ENCODE results near the gene ZFPM1. TPM values are rescaled to one million over a fixed set of nuclear protein-coding genes. Genes with fewer than 3 reads are reported as not detected.

ZFPM1 gene
- total and polyA plus RNA-seq, 12 donors, result 0.37 to 23.8 (median 3.5) TPM

DNA sequence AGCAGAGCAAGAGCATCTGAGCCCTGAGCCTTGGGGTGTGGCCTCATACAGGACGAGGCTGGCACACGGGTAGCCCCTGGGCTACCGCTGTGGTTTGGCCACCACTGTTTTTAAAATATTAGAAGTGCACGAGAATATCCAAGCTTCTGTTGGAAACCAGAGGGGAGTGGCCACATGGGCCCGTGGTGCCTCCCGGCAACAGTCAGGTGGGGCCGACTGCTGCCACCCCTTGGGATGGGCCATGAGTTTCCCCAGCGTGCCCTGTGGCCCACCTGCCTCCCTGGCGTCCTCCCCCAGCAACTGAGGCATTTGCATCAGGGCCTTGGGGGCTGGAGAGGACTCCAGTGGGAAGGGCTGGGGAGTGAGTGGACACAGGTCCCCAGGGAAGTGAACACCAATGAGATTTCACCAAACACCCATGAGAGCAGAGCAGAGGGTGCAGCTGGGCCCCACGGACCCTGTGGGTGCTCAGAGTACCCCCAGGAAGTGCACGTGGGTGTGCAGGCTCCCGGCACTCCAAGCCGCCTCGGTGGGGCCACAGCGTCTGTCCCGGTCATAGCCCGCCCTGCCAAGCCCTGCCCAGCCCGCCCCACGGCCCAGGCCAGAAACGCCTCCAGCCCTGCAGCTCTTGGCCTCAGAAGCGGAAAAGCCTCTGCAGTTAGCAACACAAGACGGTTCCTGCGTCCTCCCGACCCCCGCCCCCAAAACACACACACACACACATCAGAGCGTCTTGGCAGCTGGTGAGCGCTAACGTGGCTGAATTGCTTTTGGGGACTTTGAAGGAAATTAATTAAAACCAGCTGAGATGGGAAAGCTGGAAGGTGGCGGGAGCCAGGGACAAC, 47.6 kb upstream of the ZFPM1 start:
- intact Hi-C loops (cut with DNase I), result no loop called here
- Histone ChIP-seq H3K27me3 (no peaks in the 10 kb centered on the region), H3K27ac (no peak overlapping the region), H3K4me3 (no peak overlapping the region), H3K4me1 (replicated peaks in 1 of 2) (no peaks in the 10 kb centered on the region), H3K36me3 (replicated peaks in 1 of 2) (no peaks in the 10 kb centered on the region), H3K9me3 (replicated peaks in 1 of 3) (no peaks in the 10 kb centered on the region)
- TF ChIP-seq, protein P1, sequence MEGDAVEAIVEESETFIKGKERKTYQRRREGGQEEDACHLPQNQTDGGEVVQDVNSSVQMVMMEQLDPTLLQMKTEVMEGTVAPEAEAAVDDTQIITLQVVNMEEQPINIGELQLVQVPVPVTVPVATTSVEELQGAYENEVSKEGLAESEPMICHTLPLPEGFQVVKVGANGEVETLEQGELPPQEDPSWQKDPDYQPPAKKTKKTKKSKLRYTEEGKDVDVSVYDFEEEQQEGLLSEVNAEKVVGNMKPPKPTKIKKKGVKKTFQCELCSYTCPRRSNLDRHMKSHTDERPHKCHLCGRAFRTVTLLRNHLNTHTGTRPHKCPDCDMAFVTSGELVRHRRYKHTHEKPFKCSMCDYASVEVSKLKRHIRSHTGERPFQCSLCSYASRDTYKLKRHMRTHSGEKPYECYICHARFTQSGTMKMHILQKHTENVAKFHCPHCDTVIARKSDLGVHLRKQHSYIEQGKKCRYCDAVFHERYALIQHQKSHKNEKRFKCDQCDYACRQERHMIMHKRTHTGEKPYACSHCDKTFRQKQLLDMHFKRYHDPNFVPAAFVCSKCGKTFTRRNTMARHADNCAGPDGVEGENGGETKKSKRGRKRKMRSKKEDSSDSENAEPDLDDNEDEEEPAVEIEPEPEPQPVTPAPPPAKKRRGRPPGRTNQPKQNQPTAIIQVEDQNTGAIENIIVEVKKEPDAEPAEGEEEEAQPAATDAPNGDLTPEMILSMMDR (IDR thresholded peaks at IDR 0.05), result no peak
- no peak for TF ChIP-seq POLR2A (IDR thresholded peaks at IDR 0.05)
- WGBS, 4 donors, result 71 to 79% (median 75%) methylated on average over 13 to 29 of the region's 29 CpGs
- DNase-seq, result no peak

DNA sequence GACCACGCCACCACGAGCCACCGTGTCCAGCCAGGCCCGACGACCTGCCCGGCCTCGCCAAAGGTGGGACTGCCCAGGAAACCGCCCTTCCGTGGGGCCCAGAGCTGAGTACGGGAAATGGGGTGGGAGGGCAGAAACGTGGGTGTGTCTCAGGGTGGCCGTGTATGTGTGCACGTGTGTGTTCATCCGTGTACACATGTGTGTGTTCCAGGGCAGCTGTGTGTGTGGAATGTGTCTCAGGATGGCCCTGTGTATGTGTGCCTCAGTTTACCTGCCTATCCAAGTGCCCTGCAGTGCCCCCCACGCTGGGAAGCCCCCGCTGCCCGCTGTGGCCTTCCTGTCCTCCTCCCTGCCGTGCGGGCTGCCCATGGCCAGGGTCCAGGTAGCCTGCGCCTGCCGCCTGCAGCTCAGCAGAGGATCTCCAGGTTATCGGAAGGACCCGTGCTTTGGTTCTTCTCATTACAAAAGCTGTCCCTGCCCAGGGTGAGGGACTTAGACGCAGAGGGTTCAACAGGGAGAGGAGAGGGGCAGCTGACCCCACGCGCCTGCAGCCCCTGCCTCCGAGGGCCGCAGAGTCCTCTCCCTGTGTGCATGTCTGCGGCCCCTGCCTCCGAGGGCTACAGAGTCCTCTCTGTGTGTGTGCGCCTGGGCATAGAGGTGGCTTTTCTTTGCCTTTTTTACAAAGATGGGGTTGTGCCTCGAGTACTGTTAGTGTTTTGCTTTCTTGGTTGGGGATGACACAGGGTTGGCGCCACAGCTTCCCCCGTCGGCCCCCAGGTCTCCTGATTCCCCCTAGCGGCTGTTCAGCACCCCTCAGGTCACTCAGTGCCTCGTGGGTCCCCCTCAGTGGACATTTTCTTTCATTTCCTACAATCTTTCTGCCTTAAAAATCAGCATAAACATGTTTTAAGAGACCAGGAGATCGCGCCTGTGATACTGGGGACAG, 46.7 kb upstream of the ZFPM1 start:
- Histone ChIP-seq H3K36me3 (replicated peaks in 1 of 2) (no peaks in the 10 kb centered on the region), H3K9me3 (replicated peaks in 1 of 3) (no peaks in the 10 kb centered on the region), H3K27me3 (no peaks in the 10 kb centered on the region), H3K4me1 (replicated peaks in 1 of 2) (no peaks in the 10 kb centered on the region), H3K27ac (no peak overlapping the region), H3K4me3 (no peak overlapping the region)
- intact Hi-C loops (cut with DNase I), result no loop called here
- no peak for DNase-seq
- WGBS, 4 donors, result 67 to 78% (median 77%) methylated on average over 32 to 39 of the region's 39 CpGs
- no peak for TF ChIP-seq POLR2A (IDR thresholded peaks at IDR 0.05)

DNA sequence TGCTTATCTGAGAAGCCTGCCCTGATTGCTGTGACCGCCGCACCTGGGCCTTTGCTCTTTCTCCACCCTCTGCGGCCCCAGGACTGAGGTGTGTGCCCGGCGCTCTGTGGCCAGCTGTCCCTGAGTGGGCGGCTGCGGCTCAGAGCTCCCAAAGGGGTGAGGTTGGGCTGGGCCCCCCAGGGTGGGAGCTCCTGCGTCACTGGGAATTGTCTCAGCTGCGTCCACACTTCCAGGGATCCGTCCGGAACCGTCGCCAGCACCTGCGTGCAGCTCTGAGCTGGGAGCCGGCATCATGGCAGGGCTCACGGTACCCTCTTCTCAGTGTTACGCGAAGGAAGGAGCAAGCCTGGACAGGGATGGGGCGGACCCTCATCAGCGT, 46.0 kb upstream of the ZFPM1 start:
- TF ChIP-seq, protein P1 (IDR thresholded peaks at IDR 0.05), result no peak
- TF ChIP-seq POLR2A (IDR thresholded peaks at IDR 0.05), result no peak
- DNase-seq, result no peak
- H3K27ac ChIP-seq, result no peak overlapping the region
- H3K27me3 ChIP-seq, result no peaks in the 10 kb centered on the region
- no peaks in the 10 kb centered on the region for H3K4me1 ChIP-seq (replicated peaks in 1 of 2)
- H3K9me3 ChIP-seq (replicated peaks in 1 of 3), result no peaks in the 10 kb centered on the region
- intact Hi-C loops (cut with DNase I), result no loop called here
- 95 to 97% (median 97%) methylated on average over 9 to 20 of the region's 20 CpGs for WGBS, 4 donors
- no peaks in the 10 kb centered on the region for H3K36me3 ChIP-seq (replicated peaks in 1 of 2)
- no peak overlapping the region for H3K4me3 ChIP-seq

DNA sequence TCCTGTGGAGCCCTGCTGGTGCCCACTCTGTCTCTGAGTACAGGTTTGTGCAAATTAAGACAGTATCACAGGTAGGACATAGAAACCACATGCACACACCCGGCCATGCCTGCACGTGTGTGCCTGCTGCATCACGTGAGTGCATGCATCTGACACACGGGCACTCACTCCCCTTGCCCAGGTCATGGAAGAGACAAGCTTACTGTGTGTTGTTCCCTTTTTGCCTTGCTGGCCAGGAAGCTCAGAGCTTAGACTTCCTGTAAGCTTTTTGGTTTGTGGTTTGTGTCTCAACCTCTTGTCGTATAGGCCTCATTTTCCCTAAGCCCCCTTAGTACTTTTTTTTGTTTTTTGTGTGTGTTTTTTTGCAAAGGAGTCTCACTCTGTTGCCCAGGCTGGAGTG, 45.3 kb upstream of the ZFPM1 start:
- DNase-seq, result no peak
- WGBS, 4 donors, result 63 to 83% (median 78%) methylated on average over 5 of the region's 5 CpGs
- H3K36me3 ChIP-seq (replicated peaks in 1 of 2), result no peaks in the 10 kb centered on the region
- H3K27ac ChIP-seq, result no peak overlapping the region
- H3K27me3 ChIP-seq, result no peaks in the 10 kb centered on the region
- intact Hi-C loops (cut with DNase I), result no loop called here
- H3K4me3 ChIP-seq, result no peak overlapping the region
- no peaks in the 10 kb centered on the region for H3K4me1 ChIP-seq (replicated peaks in 1 of 2)
- TF ChIP-seq, protein P1 (IDR thresholded peaks at IDR 0.05), result no peak
- TF ChIP-seq POLR2A (IDR thresholded peaks at IDR 0.05), result no peak
- no peaks in the 10 kb centered on the region for H3K9me3 ChIP-seq (replicated peaks in 1 of 3)
